GM12878 (cell line): ENCODE results near the gene ADAMTS2. TPM values are rescaled to one million over a fixed set of nuclear protein-coding genes. Genes with fewer than 3 reads are reported as not detected.

Experiments
- ATAC-seq: fragments of 200-7000 bp; cut with Tn5 transposase; 3 replicates; pipeline ENCODE4 v1.9.1; 2020; ENCODE audit warnings: mild to moderate bottlenecking, moderate library complexity
- BruUV-seq: library from RNA; stranded (reverse); fragments of 400-500 nt; replicated peaks from 2 replicates; lab custom pipeline; 2021; lab: Mats Ljungman, UMichigan
- CTCF ChIA-PET: fragments of 300-600 bp; sonication (Branson Sonifier 250); formaldehyde crosslinking; extraction: SDS; loops from one replicate; lab custom pipeline; 2021; ENCODE audit warnings: inconsistent platforms; lab: Yijun Ruan, JAX
- POLR2A ChIA-PET: fragments of 350-600 bp; formaldehyde crosslinking; extraction: SDS; loops from one replicate; lab custom pipeline; 2021; ENCODE audit warnings: inconsistent platforms; lab: Charles Lee
- RAD21 ChIA-PET: fragments of 300-600 bp; sonication (Branson Sonifier 250); formaldehyde crosslinking; loops from one replicate; lab custom pipeline; 2023; ENCODE audit warnings: antibody characterized with exemption; ENCODE audit not compliant: unreplicated experiment; lab: Charles Lee
- SMC1A ChIA-PET: fragments of 300-600 bp; sonication (Branson Sonifier 250); formaldehyde crosslinking; loops from one replicate; lab custom pipeline; 2023; ENCODE audit not compliant: unreplicated experiment, uncharacterized antibody; lab: Charles Lee
- DNase-seq: peaks from one replicate; pipeline ENCODE4 v3.0.0-alpha.2; 2011; ENCODE audit warnings: low read depth, low spot score
- FAIRE-seq: peaks from 3 replicates; lab custom pipeline; 2011; peaks lifted over from hg19 to GRCh38; lab: Jason Lieb, UNC
- H2AFZ ChIP-seq: 2 replicates; pipeline ENCODE4 v1.6.0; 2011; ENCODE audit warnings: low read depth, low read length, control low read depth; ENCODE audit not compliant: control insufficient read depth
- H3K27ac ChIP-seq: 2 replicates; pipeline ENCODE4 v1.5.1; 2011; ENCODE audit warnings: control low read depth; ENCODE audit not compliant: control insufficient read depth, insufficient read depth
- H3K27me3 ChIP-seq, 2 experiments: replicated peaks in 1 of 2; 2 replicates each; pipeline versions ENCODE4 v1.6.0 to v1.6.1; 2011; ENCODE audit warnings: low read length in 1 of 2; ENCODE audit not compliant: control insufficient read depth in 2 of 2, insufficient read depth in 2 of 2
- H3K36me3 ChIP-seq, 2 experiments: 2 replicates each; pipeline ENCODE4 v1.5.1; 2011; ENCODE audit warnings: low read length in 1 of 2; ENCODE audit not compliant: control insufficient read depth in 2 of 2, insufficient read depth in 2 of 2
- H3K4me1 ChIP-seq: 2 replicates; pipeline ENCODE4 v1.6.1; 2011; ENCODE audit warnings: mild to moderate bottlenecking, low read length, moderate library complexity, mixed read lengths; ENCODE audit not compliant: control insufficient read depth, insufficient read depth
- H3K4me2 ChIP-seq: 2 replicates; pipeline ENCODE4 v1.6.0; 2011; ENCODE audit warnings: control low read depth; ENCODE audit not compliant: control insufficient read depth, insufficient read depth
- H3K4me3 ChIP-seq: fragments of 200-600 bp; sonication (generic); 2 replicates; pipeline ENCODE4 v1.5.1; 2016
- H3K79me2 ChIP-seq: 2 replicates; pipeline ENCODE4 v1.6.0; 2011; ENCODE audit warnings: low read length; ENCODE audit not compliant: control insufficient read depth, insufficient read depth
- H3K9ac ChIP-seq: 2 replicates; pipeline ENCODE4 v1.8.0; 2011; ENCODE audit warnings: low read length, control low read depth, mixed read lengths; ENCODE audit not compliant: control insufficient read depth, insufficient read depth
- H3K9me3 ChIP-seq: replicated peaks from 3 replicates; pipeline ENCODE4 v1.5.1; 2011; ENCODE audit warnings: mild to moderate bottlenecking, low read length; ENCODE audit not compliant: control insufficient read depth, insufficient read depth
- H4K20me1 ChIP-seq: 2 replicates; pipeline ENCODE4 v1.6.0; 2011; ENCODE audit not compliant: control insufficient read depth, insufficient read depth
- EZH2 ChIP-seq: IDR thresholded peaks from 2 replicates; pipeline ENCODE4 v1.6.1; 2012; ENCODE audit warnings: low read depth, mild to moderate bottlenecking, control low read depth, inconsistent platforms, low read length, borderline replicate concordance; ENCODE audit not compliant: control insufficient read depth
- HCFC1 ChIP-seq: fragments of 150-350 bp; IDR thresholded peaks from 2 replicates; pipeline ENCODE4 v1.6.1; 2014; ENCODE audit warnings: low read length
- JUND ChIP-seq: IDR thresholded peaks from 2 replicates; pipeline ENCODE4 v1.6.1; 2012; ENCODE audit warnings: low read depth, mild to moderate bottlenecking, low read length, improper control_type of control experiment, moderate library complexity
- MTA2 ChIP-seq: fragments of 450-650 bp; IDR thresholded peaks from 2 replicates; pipeline ENCODE4 v1.6.1; 2016; ENCODE audit warnings: low read depth, mild to moderate bottlenecking, moderate library complexity
- POLR2AphosphoS2 ChIP-seq: IDR thresholded peaks from 2 replicates; pipeline ENCODE4 v1.6.1; 2011; ENCODE audit warnings: low read depth, mild to moderate bottlenecking, low read length, improper control_type of control experiment, moderate library complexity
- RAD51 ChIP-seq: fragments of 450-650 bp; IDR thresholded peaks from 2 replicates; pipeline ENCODE4 v1.6.1; 2016; ENCODE audit warnings: moderate library complexity, mild to moderate bottlenecking, inconsistent platforms
- SREBF1 ChIP-seq: IDR thresholded peaks from 2 replicates; pipeline ENCODE4 v1.6.1; 2012; ENCODE audit warnings: mild to moderate bottlenecking, low read length
- SUPT20H ChIP-seq: IDR thresholded peaks from 2 replicates; pipeline ENCODE4 v1.6.1; 2011; ENCODE audit warnings: low read depth, mild to moderate bottlenecking, low read length, moderate library complexity, borderline replicate concordance; ENCODE audit not compliant: control insufficient read depth
- TAF1 ChIP-seq: IDR thresholded peaks from 2 replicates; pipeline ENCODE4 v1.6.1; 2011; ENCODE audit warnings: mild to moderate bottlenecking, low read depth, low read length, borderline replicate concordance
- TARDBP ChIP-seq: IDR thresholded peaks from 2 replicates; pipeline ENCODE4 v1.6.1; 2016; ENCODE audit warnings: borderline replicate concordance
- ZNF622 ChIP-seq: fragments of 450-650 bp; IDR thresholded peaks from 2 replicates; pipeline ENCODE4 v1.6.1; 2017; ENCODE audit warnings: mild to moderate bottlenecking, inconsistent platforms
- WGBS: methylation state at CpG from one replicate; pipeline ENCODE4 v1.1.6; 2016; ENCODE audit warnings: low lambda C conversion rate; ENCODE audit not compliant: insufficient replicate concordance, insufficient coverage; ENCODE audit errors: missing lambda C conversion rate; 5-methylcytosine and 5-hydroxymethylcytosine counted together
- in situ Hi-C: fragments of 300-500 bp; cut with MboI; formaldehyde crosslinking; loops from 9 replicates; pipeline ENCODE4 v1.14.3; 2018; ENCODE audit warnings: mixed read lengths
- intact Hi-C: fragments of 100-400 bp; cut with micrococcal nuclease; formaldehyde crosslinking; loops from one replicate; pipeline ENCODE4 v1.14.2; 2022; ENCODE audit not compliant: unreplicated experiment
- polyA plus RNA-seq, 11 experiments: library from polyadenylated mRNA; depleted of rRNA in 4 of 11; unstranded in 6 of 11; stranded (reverse) in 5 of 11; fragments of >200 nt; fragmentation: Nextera tagmentation in 4 of 11; fragmentation: Illumina TruSeq in 1 of 11; extraction: Ambion mirVana in 4 of 11; extraction: Trizol in 1 of 11; gene quantifications; 1 replicate in 1 of 11; 2 replicates in 10 of 11; pipeline versions ENCODE4 v1.2.1 to v1.2.3, GENCODE V29; 2011 to 2016; ENCODE audit warnings: inconsistent platforms in 2 of 11, missing spikeins in 2 of 11, low read depth in 1 of 11
- total RNA-seq, 4 experiments: library from RNA; depleted of rRNA in 3 of 4; stranded (reverse); fragments of >200 nt in 3 of 4; fragmentation: Illumina TruSeq in 1 of 4; extraction: Trizol in 1 of 4; gene quantifications; 2 replicates each; pipeline versions ENCODE4 v1.2.1 to v1.2.3, GENCODE V29; 2013 to 2021
- TF ChIP-seq, protein P1 (sequence below): fragments of 450-650 bp; IDR thresholded peaks from 2 replicates; pipeline ENCODE4 v1.6.1; 2017; ENCODE audit warnings: borderline replicate concordance
- TF ChIP-seq, protein P2 (sequence below): fragments of 450-650 bp; IDR thresholded peaks from 2 replicates; pipeline ENCODE4 v1.6.1; 2017; ENCODE audit warnings: mild to moderate bottlenecking

ADAMTS2 gene
- total and polyA plus RNA-seq, 10 of the 15 experiments (the other 5 are each of a cell fraction or from before 2014, with no cell fraction given): 0.03 to 0.05 TPM; not detected in 8

DNA sequence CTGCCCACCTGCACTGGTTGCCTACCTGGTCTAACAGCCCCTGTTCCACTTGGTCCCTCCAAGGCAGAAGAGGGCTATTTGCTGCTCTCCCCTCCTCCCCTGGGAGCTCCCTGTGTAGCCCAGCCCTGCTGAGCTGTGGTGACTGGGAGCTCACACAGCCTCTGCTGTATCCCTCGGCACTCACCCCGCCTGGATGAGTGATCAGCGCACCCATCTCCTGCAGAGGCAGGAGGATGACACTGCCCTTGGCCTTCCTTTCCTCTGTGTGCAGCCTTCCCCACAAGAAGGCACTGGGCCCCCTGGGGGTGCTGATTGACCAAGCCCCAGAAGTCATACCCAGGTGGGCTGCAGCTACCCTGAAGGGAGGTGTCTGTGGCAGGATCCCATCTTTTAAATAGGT lies 134.2 kb downstream of the ADAMTS2 start:
- ChIA-PET SMC1A (no interaction called here), POLR2A (no interaction called here), RAD21 (no interaction called here), CTCF (no interaction called here)
- FAIRE-seq (no peak), ATAC-seq (no peak), DNase-seq (no peak)
- BruUV-seq: no TSS peak
- Histone ChIP-seq H3K27ac (no peak overlapping the region), H3K4me3 (no peak overlapping the region), H3K9ac (no peak overlapping the region), H3K4me1 (no peaks in the 10 kb centered on the region), H3K9me3 (no peaks in the 10 kb centered on the region; the same call in 2 of the 3 replicates), H3K36me3 (no peaks in the 10 kb centered on the region), H3K27me3 (no peaks in the 10 kb centered on the region), H3K79me2 (no peaks in the 10 kb centered on the region), H4K20me1 (no peaks in the 10 kb centered on the region), H3K4me2 (no peak overlapping the region), H2AFZ (no peak overlapping the region)
- TF ChIP-seq, protein P1, sequence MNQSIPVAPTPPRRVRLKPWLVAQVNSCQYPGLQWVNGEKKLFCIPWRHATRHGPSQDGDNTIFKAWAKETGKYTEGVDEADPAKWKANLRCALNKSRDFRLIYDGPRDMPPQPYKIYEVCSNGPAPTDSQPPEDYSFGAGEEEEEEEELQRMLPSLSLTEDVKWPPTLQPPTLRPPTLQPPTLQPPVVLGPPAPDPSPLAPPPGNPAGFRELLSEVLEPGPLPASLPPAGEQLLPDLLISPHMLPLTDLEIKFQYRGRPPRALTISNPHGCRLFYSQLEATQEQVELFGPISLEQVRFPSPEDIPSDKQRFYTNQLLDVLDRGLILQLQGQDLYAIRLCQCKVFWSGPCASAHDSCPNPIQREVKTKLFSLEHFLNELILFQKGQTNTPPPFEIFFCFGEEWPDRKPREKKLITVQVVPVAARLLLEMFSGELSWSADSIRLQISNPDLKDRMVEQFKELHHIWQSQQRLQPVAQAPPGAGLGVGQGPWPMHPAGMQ: no peak
- TF ChIP-seq RAD51 (no peak), JUND (no peak), SREBF1 (no peak), SUPT20H (no peak), ZNF622 (no peak), HCFC1 (no peak), EZH2 (no peak), TAF1 (no peak), TARDBP (no peak), POLR2AphosphoS2 (no peak), MTA2 (no peak)
- TF ChIP-seq, protein P2, sequence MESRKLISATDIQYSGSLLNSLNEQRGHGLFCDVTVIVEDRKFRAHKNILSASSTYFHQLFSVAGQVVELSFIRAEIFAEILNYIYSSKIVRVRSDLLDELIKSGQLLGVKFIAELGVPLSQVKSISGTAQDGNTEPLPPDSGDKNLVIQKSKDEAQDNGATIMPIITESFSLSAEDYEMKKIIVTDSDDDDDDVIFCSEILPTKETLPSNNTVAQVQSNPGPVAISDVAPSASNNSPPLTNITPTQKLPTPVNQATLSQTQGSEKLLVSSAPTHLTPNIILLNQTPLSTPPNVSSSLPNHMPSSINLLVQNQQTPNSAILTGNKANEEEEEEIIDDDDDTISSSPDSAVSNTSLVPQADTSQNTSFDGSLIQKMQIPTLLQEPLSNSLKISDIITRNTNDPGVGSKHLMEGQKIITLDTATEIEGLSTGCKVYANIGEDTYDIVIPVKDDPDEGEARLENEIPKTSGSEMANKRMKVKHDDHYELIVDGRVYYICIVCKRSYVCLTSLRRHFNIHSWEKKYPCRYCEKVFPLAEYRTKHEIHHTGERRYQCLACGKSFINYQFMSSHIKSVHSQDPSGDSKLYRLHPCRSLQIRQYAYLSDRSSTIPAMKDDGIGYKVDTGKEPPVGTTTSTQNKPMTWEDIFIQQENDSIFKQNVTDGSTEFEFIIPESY: no peak
- intact Hi-C loops (no loop called here), in situ Hi-C loops (no loop called here)
- WGBS: 62% methylated on average over 3 of the region's 3 CpGs
